Neural progenitor cell (in vitro differentiated cells): ENCODE measurements around the gene SCT. TPM values are rescaled to one million over a fixed set of nuclear protein-coding genes. Genes with fewer than 3 reads are reported as not detected.

Experiments used
- DNase-seq: peaks from one replicate; pipeline ENCODE4 v3.0.0-alpha.2; 2016; ENCODE audit warnings: low spot score
- H2AFZ ChIP-seq: fragments of 200-600 bp; sonication (generic); replicated peaks from 2 replicates; pipeline ENCODE4 v1.6.1; 2016; ENCODE audit warnings: antibody characterized with exemption
- H3F3A ChIP-seq: fragments of 200-600 bp; sonication (generic); 2 replicates; pipeline ENCODE4 v1.6.1; 2016; ENCODE audit warnings: antibody characterized with exemption, low read depth
- H3K27ac ChIP-seq: fragments of 200-600 bp; sonication (generic); 2 replicates; pipeline ENCODE4 v1.5.1; 2016; ENCODE audit warnings: mild to moderate bottlenecking
- H3K27me3 ChIP-seq: fragments of 200-600 bp; sonication (generic); 2 replicates; pipeline ENCODE4 v1.6.1; 2016; ENCODE audit warnings: mild to moderate bottlenecking, moderate library complexity
- H3K36me3 ChIP-seq: fragments of 200-600 bp; sonication (generic); 2 replicates; pipeline ENCODE4 v1.5.1; 2016
- H3K4me1 ChIP-seq: fragments of 200-600 bp; sonication (generic); 2 replicates; pipeline ENCODE4 v1.6.1; 2016; ENCODE audit warnings: mixed run types
- H3K4me2 ChIP-seq: fragments of 200-600 bp; sonication (generic); 2 replicates; pipeline ENCODE4 v1.6.1; 2016
- H3K4me3 ChIP-seq: fragments of 200-600 bp; sonication (generic); 2 replicates; pipeline ENCODE4 v1.5.1; 2016
- H3K79me2 ChIP-seq: fragments of 200-600 bp; sonication (generic); 2 replicates; pipeline ENCODE4 v1.6.1; 2016; ENCODE audit warnings: low read depth
- H3K9ac ChIP-seq: fragments of 200-600 bp; sonication (generic); 2 replicates; pipeline ENCODE4 v1.6.1; 2016
- H3K9me3 ChIP-seq: fragments of 200-600 bp; sonication (generic); 2 replicates; pipeline ENCODE4 v1.5.1; 2016; ENCODE audit warnings: low read depth
- H4K20me1 ChIP-seq: fragments of 200-600 bp; sonication (generic); 2 replicates; pipeline ENCODE4 v1.6.1; 2016; ENCODE audit warnings: low read depth
- H3K27ac Mint-ChIP-seq: 3 replicates; pipeline ENCODE4 v1.8.0; 2021; ENCODE audit warnings: mixed read lengths
- H3K27me3 Mint-ChIP-seq: 2 replicates; pipeline ENCODE4 v1.8.0; 2022; ENCODE audit warnings: low read depth, mild to moderate bottlenecking, inconsistent platforms, moderate library complexity, mixed read lengths; ENCODE audit not compliant: insufficient read depth
- H3K36me3 Mint-ChIP-seq: 3 replicates; pipeline ENCODE4 v1.8.0; 2021; ENCODE audit warnings: mixed read lengths
- H3K4me1 Mint-ChIP-seq: 3 replicates; pipeline ENCODE4 v1.8.0; 2021; ENCODE audit warnings: mixed read lengths
- H3K4me3 Mint-ChIP-seq: 3 replicates; pipeline ENCODE4 v1.8.0; 2021; ENCODE audit warnings: mild to moderate bottlenecking, moderate library complexity, mixed read lengths
- H3K9me3 Mint-ChIP-seq: 3 replicates; pipeline ENCODE4 v1.8.0; 2020; ENCODE audit warnings: mixed read lengths
- CTCF ChIP-seq: fragments of 200-600 bp; sonication (generic); IDR thresholded peaks from 2 replicates; pipeline ENCODE4 v1.5.1; 2017; ENCODE audit warnings: antibody characterized with exemption, mild to moderate bottlenecking
- EZH2 ChIP-seq: fragments of 200-600 bp; sonication (generic); IDR thresholded peaks from 2 replicates; pipeline ENCODE4 v1.6.1; 2017; ENCODE audit warnings: antibody characterized with exemption, mild to moderate bottlenecking, moderate library complexity
- EZH2phosphoT487 ChIP-seq: fragments of 200-600 bp; sonication (generic); IDR thresholded peaks from 2 replicates; pipeline ENCODE4 v1.6.1; 2017; ENCODE audit warnings: antibody characterized with exemption
- total RNA-seq: library from RNA; depleted of rRNA; stranded (reverse); fragments of >200 nt; gene quantifications from 2 replicates; pipeline ENCODE4 v1.2.3, GENCODE V29; 2015; ENCODE audit warnings: low replicate concordance

Gene SCT
- total RNA-seq, 1 donor from 2014 or later: not detected

GRCh38 chr11:607020-607780 is 19.8 kb downstream of the SCT start:
- H3K36me3 Mint-ChIP-seq: peaks cover 16% of the 10 kb centered on the region
- no peaks in the 10 kb centered on the region for H3K27me3 ChIP-seq
- TF ChIP-seq EZH2: no peak
- no peak for TF ChIP-seq EZH2phosphoT487
- TF ChIP-seq CTCF: no peak
- H3K4me2 ChIP-seq: no peak overlapping the region
- H4K20me1 ChIP-seq: peaks cover 25% of the 10 kb centered on the region
- no peaks in the 10 kb centered on the region for H3K9me3 ChIP-seq
- H3F3A ChIP-seq: peaks cover 5% of the 10 kb centered on the region
- no peaks in the 10 kb centered on the region for H3K9me3 Mint-ChIP-seq
- no peaks in the 10 kb centered on the region for H3K36me3 ChIP-seq
- H3K79me2 ChIP-seq: no peaks in the 10 kb centered on the region
- DNase-seq: no peak
- H3K4me1 ChIP-seq: no peaks in the 10 kb centered on the region
- H2AFZ ChIP-seq: no peak overlapping the region
- H3K4me3 Mint-ChIP-seq: no peak overlapping the region
- peaks cover 8% of the 10 kb centered on the region for H3K27me3 Mint-ChIP-seq
- H3K27ac Mint-ChIP-seq: no peak overlapping the region
- H3K9ac ChIP-seq: no peak overlapping the region
- no peaks in the 10 kb centered on the region for H3K4me1 Mint-ChIP-seq
- no peak overlapping the region for H3K27ac ChIP-seq
- no peak overlapping the region for H3K4me3 ChIP-seq

DNA sequence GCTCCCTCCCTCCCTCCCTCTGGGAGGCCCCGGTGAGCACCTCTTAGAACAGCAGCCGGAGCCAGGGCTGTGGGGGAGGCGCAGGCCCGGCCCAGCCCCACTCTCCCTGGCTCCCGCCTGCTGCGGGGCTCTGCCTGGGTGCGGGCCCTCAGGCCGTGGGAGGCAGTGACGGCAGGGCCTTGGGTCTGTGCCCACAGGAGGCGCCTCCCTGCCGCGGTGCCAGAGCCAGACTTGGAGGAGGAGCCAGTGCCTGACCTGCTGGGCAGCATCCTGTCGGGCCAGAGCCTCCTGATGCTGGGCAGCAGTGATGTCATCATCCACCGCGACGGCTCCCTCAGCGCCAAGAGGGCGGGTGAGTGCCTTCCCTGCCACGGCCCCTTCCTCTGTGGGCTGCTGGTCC is 20.7 kb downstream of the SCT start:
- TF ChIP-seq EZH2 (no peak), EZH2phosphoT487 (no peak), CTCF (no peak)
- no peaks in the 10 kb centered on the region for H3K9me3 ChIP-seq
- no peaks in the 10 kb centered on the region for H3K4me1 ChIP-seq
- Mint-ChIP-seq H3K36me3 (peaks cover 21% of the 10 kb centered on the region), H3K4me3 (no peak overlapping the region), H3K9me3 (no peaks in the 10 kb centered on the region), H3K4me1 (no peaks in the 10 kb centered on the region), H3K27me3 (peaks cover 6% of the 10 kb centered on the region), H3K27ac (no peak overlapping the region)
- no peak overlapping the region for H3K27ac ChIP-seq
- no peaks in the 10 kb centered on the region for H3K27me3 ChIP-seq
- no peaks in the 10 kb centered on the region for H3K36me3 ChIP-seq
- H3F3A ChIP-seq: no peaks in the 10 kb centered on the region
- no peak overlapping the region for H3K4me2 ChIP-seq
- no peaks in the 10 kb centered on the region for H3K79me2 ChIP-seq
- no peak for DNase-seq
- H3K4me3 ChIP-seq: no peak overlapping the region
- no peak overlapping the region for H3K9ac ChIP-seq
- H4K20me1 ChIP-seq: peaks cover 16% of the 10 kb centered on the region
- H2AFZ ChIP-seq: no peak overlapping the region

- Histone ChIP-seq H3K9ac (no peak overlapping the region), H2AFZ (no peak overlapping the region), H3K79me2 (no peaks in the 10 kb centered on the region), H4K20me1 (peaks cover 12% of the 10 kb centered on the region), H3K4me3 (no peak overlapping the region), H3K27ac (no peak overlapping the region), H3F3A (no peaks in the 10 kb centered on the region), H3K36me3 (no peaks in the 10 kb centered on the region), H3K27me3 (no peaks in the 10 kb centered on the region), H3K9me3 (no peaks in the 10 kb centered on the region), H3K4me2 (no peak overlapping the region), H3K4me1 (no peaks in the 10 kb centered on the region)
- no peaks in the 10 kb centered on the region for H3K9me3 Mint-ChIP-seq
- no peak for TF ChIP-seq EZH2
- no peak for TF ChIP-seq CTCF
- TF ChIP-seq EZH2phosphoT487: no peak
- H3K4me3 Mint-ChIP-seq: no peak overlapping the region
- H3K4me1 Mint-ChIP-seq: no peaks in the 10 kb centered on the region
- H3K27me3 Mint-ChIP-seq: peaks cover 6% of the 10 kb centered on the region
- no peak overlapping the region for H3K27ac Mint-ChIP-seq
- no peak for DNase-seq
- peaks cover 19% of the 10 kb centered on the region for H3K36me3 Mint-ChIP-seq
Measured at GRCh38 chr11:605286-606129, 21.5 kb downstream of the SCT start.
